ENCODE results near the gene GDPD5.

GDPD5 gene

DNA sequence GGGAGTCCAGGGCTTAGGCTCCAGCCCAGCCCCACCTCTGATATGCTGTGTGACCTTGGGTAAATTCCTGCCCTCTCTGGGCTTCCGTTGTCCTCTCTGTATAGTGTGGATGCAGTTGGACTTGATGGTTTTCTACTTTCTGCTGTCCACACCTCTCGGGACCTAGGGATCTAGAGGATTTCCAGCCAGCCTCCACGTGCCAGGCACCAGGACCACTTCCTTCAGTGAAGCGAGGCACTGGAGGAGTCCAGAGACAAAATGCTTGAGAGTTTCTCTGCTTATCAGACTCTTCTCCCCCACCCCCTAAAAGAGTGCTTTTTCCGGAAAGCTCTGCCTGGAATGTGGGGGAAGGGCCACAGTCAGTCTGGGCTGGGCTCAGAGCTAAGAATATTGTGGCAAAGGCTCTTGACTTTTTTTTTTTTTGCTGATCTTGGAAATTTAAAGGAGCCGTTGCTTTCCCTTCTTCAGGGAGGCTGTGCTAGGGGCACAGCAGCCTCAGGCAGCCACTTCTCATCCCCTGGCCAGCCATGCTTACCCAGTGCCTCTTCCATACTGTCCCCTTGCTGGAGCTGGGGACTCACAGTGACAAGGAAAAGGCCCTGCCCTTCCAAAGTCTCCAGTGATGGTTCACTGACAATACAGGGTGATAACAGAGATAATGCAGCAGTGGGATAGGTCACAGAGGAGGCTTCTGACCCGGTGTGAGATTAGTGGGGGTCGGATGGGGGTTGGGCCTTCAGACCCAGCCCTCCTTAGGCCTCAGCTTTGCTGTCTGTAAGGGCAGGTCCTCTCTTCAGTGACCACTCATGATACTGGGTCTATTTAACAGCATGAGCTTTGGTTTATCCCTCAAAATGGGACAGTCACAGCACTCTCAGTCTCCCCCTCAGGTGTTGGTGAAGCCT, 33.5 kb upstream of the GDPD5 start:
- DNase-seq (ENCODE audit: low read depth in 2 of 3, low spot score in 2 of 3), result no peak

GRCh38 chr11:75557666-75558494, 32.1 kb upstream of the GDPD5 start:
- no peak for DNase-seq (ENCODE audit: low read depth in 2 of 3, low spot score in 2 of 3)

GRCh38 chr11:75556275-75556674, 30.5 kb upstream of the GDPD5 start:
- no peak for DNase-seq (ENCODE audit: low read depth in 2 of 3, low spot score in 2 of 3)

DNA sequence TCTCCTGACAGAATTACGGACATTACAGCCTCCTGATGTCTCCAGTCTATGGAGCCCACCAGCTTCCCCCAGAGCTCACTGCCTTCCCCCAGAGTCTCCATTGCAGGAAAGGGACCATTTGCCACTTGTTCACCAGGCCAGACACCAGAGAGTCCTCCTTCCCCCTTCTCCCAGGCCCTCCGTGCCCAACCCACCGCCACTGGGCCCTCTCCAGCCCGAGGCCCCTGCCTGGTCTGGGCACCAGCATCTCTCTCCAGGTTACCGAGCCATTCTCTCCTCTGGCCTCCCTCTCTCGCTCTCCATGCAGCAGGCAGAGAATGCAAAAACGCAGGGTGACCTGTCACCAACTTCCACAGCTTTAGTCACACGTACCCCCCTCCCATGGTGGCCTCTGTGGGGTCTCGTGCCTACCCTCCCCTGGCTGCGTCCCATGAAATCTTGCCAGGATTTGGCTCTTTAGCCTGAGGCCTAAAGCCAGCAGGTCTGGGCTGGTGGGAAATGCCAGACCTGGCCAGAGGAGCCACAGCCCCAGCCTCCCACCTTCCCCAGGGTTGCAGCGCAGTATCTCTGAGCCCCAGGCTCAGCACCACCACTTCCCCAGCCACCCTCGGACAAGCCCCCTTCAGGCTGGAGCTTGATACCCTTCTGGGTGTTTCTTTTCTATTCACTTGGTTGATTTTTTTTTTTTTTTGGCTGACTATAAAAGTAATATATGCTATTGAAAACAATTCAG, 29.5 kb upstream of the GDPD5 start:
- DNase-seq (ENCODE audit: low read depth in 2 of 3, low spot score in 2 of 3), result no peak

DNA sequence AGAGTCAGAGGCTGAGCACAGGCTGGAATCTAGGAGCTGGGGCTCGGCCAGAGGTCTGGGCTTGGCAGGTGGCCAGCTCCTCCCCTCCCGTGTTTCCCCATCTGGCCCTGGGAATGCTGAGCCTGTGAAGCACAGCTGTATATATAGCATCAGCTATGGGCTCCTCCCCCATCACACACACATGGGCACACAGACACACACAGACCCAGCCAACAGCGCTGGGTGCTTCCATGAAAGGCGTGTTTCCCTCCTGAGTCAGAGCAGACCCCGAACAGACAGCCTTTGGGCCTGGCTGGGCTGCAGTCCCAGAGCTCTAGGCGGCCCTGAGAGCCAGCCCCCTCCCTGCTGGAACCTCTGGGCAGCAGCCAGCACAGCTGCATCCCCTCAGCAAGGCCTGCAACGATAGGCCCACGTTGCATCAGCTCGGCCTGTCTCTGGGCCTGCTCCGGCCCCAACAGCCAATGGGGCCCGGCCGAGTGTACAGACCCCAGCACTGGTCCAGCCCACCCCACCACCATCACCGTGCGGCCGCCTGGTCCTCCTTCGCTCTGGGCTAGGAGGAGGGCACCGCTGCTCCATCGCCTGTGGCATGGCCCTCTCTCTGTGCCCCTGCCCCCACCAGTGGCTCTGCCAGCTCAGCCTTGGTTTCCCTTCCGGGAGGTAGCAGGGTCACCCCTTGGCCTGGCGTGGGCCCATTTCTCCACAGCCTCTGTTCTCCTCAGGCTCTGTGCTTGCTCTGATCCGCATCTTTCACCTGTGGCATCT, 28.7 kb upstream of the GDPD5 start:
- DNase-seq (ENCODE audit: low read depth in 2 of 3, low spot score in 2 of 3), result no peak

- DNase-seq (ENCODE audit: low read depth in 2 of 3, low spot score in 2 of 3), result no peak
Measured at GRCh38 chr11:75553889-75554257, 28.1 kb upstream of the GDPD5 start.

DNA sequence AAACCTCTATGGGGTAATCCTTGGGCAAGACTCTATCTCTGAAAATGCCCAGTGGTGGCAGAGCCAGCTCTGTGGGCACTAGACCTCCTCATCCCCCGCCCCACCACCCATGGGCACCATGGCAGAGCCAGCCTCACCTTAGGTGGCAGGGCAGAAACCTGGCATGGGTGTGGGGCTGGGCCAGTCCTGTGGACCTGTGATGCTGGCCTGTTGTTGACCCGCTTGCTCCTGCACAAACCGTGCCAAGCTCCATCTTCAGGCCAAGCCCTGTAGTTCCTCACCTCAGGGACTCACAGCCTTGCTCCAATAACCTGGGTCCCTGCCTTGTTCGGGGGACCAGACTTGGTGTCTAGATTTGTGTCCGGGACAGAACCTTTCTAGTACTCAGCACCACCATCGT, 27.4 kb upstream of the GDPD5 start:
- DNase-seq (ENCODE audit: low read depth in 2 of 3, low spot score in 2 of 3), result no peak

DNA sequence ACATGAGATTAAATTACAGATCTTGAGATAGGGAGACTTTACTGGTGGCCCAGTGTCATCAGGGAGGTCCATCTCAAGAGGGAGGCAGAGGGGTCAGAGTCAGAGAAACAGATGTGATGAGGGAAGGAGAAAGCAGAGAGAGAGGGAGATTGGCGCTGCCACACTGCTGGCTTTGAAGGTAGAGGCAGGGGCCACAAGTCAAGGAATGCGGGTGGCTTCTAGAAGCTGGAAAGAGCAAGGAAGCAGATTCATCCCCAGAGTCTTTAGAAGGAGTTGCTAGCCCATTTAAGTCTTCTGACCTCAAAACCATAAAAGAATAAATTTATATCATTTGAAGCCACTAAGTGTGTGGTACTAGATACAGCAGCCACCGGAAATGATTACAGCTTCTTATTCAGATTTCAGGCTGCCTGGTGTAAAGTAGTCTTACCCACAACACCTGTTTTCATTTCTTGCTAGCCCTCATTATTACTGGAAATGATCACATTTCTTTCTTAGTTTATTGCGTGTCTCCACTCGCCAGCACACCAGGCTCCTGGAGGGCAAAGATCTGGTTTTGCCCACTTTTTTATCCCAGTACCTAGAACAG, 23.7 kb upstream of the GDPD5 start:
- no peak for DNase-seq (ENCODE audit: low read depth in 2 of 3, low spot score in 2 of 3)

DNA sequence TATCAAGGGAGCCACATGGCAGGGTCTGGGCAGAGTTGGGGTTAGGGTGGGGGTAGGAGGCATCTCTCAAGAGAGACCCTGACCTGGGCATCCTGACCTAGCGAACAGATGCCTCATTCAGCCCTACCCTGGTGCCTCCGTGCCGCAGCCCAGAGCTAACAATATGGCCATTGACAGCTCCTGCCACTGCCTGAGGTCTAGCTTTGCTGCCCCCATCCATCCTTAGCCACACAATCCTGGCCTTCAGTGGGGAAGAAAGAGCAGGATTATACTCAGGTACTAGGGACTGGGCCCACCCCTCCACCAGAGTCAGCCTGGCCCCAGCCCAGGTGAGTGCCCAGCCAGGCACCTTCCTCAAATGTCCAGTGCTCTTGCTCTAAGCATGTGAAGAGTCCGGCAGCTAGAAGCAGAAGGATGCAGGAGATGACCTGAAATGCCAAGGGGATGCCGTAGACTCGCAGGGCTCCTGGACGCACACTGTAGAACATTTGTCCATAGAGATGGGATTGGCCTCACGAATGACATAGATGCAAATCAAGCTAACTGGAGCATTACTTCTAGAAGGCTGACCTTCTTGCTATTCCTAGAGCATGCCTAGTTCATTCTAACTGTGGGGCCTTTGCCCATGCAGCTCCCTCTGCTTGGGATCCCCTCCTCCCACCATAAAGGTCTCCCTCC, 23.0 kb upstream of the GDPD5 start:
- no peak for DNase-seq (ENCODE audit: low read depth in 2 of 3, low spot score in 2 of 3)

DNA sequence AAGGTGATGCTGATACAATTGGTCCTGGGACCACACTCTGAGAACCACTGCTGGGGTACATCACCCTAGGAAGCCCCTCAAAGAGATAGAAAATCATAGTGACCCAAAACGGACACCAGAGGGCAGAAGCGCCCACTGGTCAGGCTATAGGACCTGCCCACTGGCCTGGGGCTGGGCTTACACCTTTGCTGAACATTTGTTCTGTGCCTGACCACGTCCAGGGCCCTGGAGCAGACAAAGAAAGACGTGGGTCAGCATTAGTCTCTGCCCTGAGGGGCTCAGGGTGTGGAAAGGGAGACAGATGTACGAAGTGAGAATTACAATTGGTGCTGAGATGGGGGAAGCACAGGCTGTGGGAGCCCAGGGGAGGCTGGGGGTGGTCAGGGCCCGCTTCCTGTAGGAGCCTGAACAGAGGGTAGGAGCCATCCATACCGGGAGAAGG, 21.9 kb upstream of the GDPD5 start:
- DNase-seq (ENCODE audit: low read depth in 2 of 3, low spot score in 2 of 3), result no peak

DNA sequence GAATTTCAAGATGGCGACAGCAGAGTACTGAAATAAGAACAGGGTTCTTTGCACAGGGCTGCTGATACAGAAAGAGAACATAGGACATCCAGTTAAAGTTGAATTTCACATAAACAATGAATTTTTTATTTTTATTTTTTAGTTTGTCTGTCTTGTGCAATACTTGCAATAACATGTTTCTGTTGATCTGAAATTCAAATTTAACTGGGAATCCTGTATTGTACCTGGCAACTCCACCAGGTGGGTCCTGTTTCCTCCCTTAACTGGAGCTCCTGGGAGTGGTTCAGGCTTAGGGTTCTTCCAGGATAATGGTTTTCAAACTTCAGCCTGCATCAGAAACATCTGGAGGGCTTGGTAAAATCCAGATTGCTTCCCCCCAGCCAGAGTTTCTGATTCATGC, 21.4 kb upstream of the GDPD5 start:
- DNase-seq (ENCODE audit: low read depth in 2 of 3, low spot score in 2 of 3), result no peak

DNA sequence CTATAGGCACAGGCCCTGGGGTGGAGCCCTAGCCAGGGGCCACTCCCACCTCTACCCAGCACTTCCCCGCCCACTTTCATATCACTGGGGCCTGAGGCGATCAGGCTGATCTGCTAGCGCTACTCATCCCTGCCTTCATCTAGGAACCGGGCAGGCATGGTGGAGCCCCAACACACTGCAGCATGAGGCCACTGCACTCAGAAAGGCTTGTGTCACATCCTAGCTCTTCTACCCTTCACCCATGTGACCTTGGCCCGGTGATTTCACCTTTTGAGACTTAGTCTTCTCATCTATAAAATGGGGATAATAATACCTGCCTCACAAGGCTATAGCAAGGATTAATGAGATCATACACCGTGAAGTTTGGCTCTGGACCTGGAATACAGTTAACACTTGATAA, 18.1 kb upstream of the GDPD5 start:
- DNase-seq (ENCODE audit: low read depth in 2 of 3, low spot score in 2 of 3), result no peak

- no peak for DNase-seq (ENCODE audit: low read depth in 2 of 3, low spot score in 2 of 3)
Measured at GRCh38 chr11:75542088-75542438, 16.3 kb upstream of the GDPD5 start.

DNA sequence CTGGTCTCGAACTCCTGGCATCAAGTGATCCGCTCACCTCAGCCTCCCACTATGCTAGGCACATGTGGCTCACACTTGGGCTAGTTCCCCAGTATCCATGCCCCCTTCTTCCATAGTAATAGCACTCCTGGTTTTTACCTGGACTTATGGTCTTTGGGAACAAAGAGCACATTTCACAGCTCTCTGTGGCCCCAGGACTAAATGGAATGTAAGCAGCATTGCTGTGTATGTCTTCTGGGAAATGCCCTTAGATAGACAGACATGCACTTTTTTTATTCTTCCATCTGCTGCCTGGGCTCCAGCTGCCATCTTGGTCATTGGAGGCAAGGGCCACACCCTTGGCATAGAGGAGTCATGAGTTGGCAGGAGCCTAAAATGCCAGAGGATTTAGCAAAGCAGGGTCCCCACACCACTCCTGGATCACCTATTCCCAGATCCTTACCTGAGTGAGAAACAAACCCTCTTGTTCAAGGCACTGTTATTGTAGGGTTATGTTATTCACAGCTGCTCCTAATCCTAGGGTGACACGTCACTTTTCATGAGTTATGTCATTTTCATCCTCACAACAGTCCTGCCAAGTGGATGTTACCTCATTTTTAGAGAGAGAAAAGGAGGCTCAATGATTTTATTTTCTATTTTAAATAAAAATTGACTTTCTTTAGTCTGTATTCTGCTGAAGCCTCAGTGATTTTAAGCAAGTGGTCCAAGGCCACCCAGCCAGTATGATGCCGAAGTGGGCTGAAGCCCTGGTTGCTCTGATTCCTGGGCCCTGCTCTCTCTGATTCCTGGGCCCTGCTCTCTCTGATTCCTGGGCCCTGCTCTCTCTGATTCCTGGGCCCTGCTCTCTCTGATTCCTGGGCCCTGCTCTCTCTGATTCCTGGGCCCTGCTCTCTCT, 15.7 kb upstream of the GDPD5 start:
- DNase-seq (ENCODE audit: low read depth in 2 of 3, low spot score in 2 of 3), result no peak

- DNase-seq (ENCODE audit: low read depth in 2 of 3, low spot score in 2 of 3), result no peak
Measured at GRCh38 chr11:75539459-75540334, 14.0 kb upstream of the GDPD5 start.

DNA sequence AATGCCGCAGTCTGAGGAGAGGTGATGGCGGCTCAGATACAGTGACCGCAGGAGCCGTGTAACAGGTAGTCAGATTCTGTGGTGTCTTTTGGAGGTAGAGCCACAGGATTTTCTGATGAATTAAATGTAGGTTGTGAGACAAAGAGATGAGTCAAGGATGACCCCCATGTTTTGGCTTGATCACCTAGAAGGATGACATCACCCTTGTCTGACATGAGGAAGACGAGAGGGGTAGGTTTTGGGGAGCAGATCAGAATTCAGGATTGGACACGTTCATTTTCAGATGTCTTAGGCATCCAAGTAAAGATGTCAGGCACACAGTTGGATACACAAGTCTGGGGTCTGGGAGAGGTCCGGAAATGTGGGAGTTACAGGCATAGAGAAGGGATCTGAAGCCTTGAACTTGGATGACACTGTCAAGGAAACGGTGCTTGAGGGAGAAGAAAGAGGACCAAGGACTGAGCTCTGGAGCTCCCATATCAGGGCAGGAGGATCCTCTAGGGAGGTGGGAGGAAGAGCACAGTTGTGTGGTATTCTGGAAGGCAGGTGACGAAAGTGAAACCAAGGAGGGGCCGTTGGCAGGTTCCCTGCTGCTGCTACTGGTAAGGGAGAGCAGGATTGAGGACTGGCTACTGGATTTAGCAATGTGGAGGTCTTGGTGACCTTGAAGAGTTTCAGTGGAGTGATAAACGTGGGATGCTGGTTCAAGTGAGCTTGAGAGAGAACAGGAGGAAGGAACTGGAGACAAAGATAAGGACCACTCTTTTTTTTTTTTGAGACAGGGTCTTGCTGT, 12.6 kb upstream of the GDPD5 start:
- no peak for DNase-seq (ENCODE audit: low read depth in 2 of 3, low spot score in 2 of 3)

DNA sequence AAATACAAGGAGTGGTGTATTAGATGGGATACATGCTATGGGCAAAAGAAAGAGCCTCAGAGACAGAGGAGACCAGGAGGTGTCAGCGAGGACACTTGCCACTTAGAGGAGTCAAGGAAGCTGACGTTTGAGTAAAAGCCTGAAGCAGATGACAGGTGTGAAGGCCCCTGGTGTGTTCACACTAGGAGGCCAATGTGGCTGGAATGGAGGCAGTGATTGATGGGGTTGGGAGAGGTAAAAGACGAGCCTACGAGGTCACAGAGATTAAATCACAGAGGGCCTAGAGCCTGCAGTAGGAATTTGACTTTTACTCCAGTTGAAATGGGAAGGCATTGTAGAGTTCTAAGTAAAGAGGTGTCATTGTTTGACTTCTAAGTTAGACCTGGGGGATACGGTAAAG, 12.0 kb upstream of the GDPD5 start:
- no peak for DNase-seq (ENCODE audit: low read depth in 2 of 3, low spot score in 2 of 3)
